Activated CD4-positive, alpha-beta T cell treated with anti-CD3 and anti-CD28 coated beads, Interleukin-2, amount 10 ng/mL, durations not matched to agents 7 days and 5 days (primary cell): ENCODE data around the gene MAP4K3. TPM values are rescaled to one million over a fixed set of nuclear protein-coding genes. Genes with fewer than 3 reads are reported as not detected.

Experiments used
- CTCF ChIA-PET: fragments of 350-600 bp; sonication (Branson Sonifier 250); formaldehyde crosslinking; loops from one replicate; lab custom pipeline; 2021; ENCODE audit warnings: antibody characterized with exemption; lab: Charles Lee
- POLR2A ChIA-PET: fragments of 350-600 bp; sonication (Branson Sonifier 250); formaldehyde crosslinking; loops from one replicate; lab custom pipeline; 2021; ENCODE audit warnings: antibody characterized with exemption; lab: Charles Lee
- DNase-seq: peaks from one replicate; pipeline ENCODE4 v3.0.0-alpha.2; 2020
- H3K27ac Mint-ChIP-seq: one replicate; pipeline ENCODE4 v1.8.0; 2021; ENCODE audit warnings: mild to moderate bottlenecking, moderate library complexity, mixed read lengths
- H3K27me3 Mint-ChIP-seq: one replicate; pipeline ENCODE4 v1.8.0; 2021; ENCODE audit warnings: mixed read lengths
- H3K36me3 Mint-ChIP-seq: one replicate; pipeline ENCODE4 v1.8.0; 2021; ENCODE audit warnings: low read depth, mixed read lengths
- H3K4me1 Mint-ChIP-seq: one replicate; pipeline ENCODE4 v1.8.0; 2021; ENCODE audit warnings: mixed read lengths
- H3K4me3 Mint-ChIP-seq: one replicate; pipeline ENCODE4 v1.8.0; 2021; ENCODE audit warnings: mild to moderate bottlenecking, moderate library complexity, mixed read lengths
- H3K9me3 Mint-ChIP-seq: one replicate; pipeline ENCODE4 v1.8.0; 2021; ENCODE audit warnings: mixed read lengths
- total RNA-seq, 2 experiments: library from RNA; stranded (reverse); gene quantifications; one replicate each; pipeline ENCODE4 v1.2.3, GENCODE V29; 2021

The MAP4K3 gene
- total RNA-seq, 2 experiments from 2014 or later, result 8.1 to 8.7 TPM

DNA sequence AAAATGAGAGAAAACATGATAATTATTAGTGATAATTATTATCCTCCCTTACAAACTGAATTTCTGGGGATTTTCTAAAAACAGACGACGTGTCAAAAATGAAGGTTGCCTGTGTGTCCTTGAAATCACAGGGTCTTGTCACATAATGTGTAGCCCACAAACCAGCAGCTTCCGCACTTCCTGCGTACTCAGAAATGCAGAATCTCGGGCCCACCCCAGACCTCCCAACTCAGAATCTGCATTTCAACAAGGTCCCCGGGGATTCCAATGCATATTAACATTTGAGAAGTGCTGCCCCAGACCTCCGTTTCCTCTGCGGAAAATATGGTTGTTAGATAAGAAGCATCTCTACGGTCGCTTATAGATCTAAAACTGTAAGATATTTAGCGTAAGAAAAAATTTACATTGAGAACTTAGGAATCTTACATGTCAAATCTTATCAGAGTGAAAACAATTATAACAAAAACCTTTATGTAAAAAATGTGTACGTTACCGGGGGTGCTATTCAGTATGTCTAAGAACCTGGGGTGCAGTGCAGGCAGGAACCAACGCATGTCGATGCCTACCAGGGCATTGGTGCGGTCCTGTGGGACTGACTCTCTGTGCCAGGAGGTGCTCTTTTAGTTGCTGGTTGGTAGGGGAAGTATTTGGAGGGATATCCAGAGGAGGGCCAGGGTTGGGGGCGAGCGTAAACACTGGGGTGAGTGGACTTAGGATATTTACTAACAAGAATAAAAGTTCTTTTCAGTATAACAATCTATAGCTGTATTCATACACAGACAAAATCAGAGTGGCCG, 208.5 kb downstream of the MAP4K3 start:
- CTCF ChIA-PET, result interaction anchor here (0.6 to 5.5 kb wide), 36 partner anchors 8 to 481 kb away, joined by 3 to 63 read pairs (median 4); partner anchors contain the start of gene SOS1
- peaks cover 53% of the 10 kb centered on the region for H3K4me1 Mint-ChIP-seq
- peaks cover 9% of the 10 kb centered on the region for H3K36me3 Mint-ChIP-seq
- H3K27ac Mint-ChIP-seq, result peak overlapping the region; percentile 89
- POLR2A ChIA-PET, result interaction anchor here (0.6 to 1.8 kb wide), 5 partner anchors 24 to 116 kb away, joined by 3 to 8 read pairs (median 4); partner anchors contain the start of gene SOS1
- H3K4me3 Mint-ChIP-seq, result peak overlapping the region; percentile 69
- peak; percentile 48 for DNase-seq
- H3K9me3 Mint-ChIP-seq, result no peaks in the 10 kb centered on the region
- no peaks in the 10 kb centered on the region for H3K27me3 Mint-ChIP-seq

DNA sequence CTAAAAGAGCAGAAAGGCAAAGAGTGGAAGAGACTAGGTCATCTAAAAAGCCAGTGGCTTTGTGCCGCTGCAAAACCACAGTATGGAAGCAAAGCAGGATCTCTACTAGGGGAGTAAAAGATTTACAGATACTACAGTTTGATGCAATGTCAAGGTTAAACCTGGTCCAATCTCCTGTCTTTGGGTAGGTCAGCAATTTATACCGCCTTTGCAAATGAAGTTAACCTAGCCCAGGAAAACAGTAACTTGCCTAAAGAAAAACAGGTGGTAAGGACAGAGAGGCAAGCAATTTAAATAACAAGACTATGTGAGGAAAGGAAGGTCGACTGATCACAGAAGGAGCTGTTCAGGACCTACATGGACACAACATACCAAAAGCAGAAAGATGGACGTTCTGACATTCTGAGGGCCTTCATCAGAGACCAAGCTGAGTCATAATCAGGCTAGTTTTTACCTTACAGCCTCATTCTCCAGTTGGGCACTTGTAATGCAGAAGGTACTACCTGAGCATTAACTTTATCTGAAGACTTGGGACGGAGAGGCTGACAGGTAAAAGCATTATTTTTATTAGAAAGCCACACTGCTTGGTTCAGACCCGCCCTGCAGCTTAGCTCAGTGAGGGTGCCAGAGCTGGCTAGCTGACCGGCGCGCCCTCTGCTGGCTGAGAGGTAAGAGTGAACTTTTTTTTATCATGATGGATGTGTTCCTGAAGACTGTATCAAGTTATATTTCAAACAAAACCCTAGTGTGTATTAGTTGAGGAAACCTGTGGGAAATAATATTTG, 209.3 kb downstream of the MAP4K3 start:
- Mint-ChIP-seq H3K27ac (peak overlapping the region; percentile 89), H3K27me3 (no peaks in the 10 kb centered on the region), H3K9me3 (no peaks in the 10 kb centered on the region), H3K4me3 (peak overlapping the region; percentile 69), H3K36me3 (peaks cover 11% of the 10 kb centered on the region), H3K4me1 (peaks cover 55% of the 10 kb centered on the region)
- ChIA-PET CTCF (interaction anchor here (0.6 to 5.5 kb wide), 35 partner anchors 9 to 505 kb away, joined by 3 to 63 read pairs (median 4); partner anchors contain the start of gene SOS1), POLR2A (interaction anchor here (0.6 to 1.2 kb wide), 2 partner anchors 107 to 115 kb away, joined by 3 to 6 read pairs; partner anchors contain the start of gene SOS1)
- peak; percentile 86 for DNase-seq

DNA sequence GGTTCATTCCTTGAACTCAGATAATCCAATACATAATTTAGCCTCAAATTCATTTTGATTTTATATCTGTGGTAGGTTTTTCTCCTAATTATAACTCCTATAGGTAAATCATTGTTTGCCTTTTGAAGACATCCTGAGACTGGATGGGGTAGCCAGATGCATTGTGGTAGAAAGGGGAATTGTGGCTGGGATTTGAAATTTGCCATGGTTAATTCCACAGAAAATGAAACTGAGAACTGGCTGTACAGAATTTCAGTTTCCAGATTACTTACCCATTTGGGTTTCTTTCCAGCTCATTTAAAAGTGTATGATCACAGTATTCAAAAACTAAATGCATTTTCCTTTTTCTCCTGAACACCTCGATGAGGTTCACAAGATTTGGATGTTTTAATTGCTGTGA, 211.5 kb downstream of the MAP4K3 start:
- Mint-ChIP-seq H3K9me3 (no peaks in the 10 kb centered on the region), H3K4me3 (no peak overlapping the region), H3K36me3 (peaks cover 19% of the 10 kb centered on the region), H3K27me3 (no peaks in the 10 kb centered on the region), H3K4me1 (peaks cover 65% of the 10 kb centered on the region), H3K27ac (peak overlapping the region; percentile 27)
- ChIA-PET CTCF (interaction anchor here (0.6 to 5.5 kb wide), 5 partner anchors 11 to 278 kb away, joined by 3 to 63 read pairs (median 4); no protein-coding TSS in a partner anchor), POLR2A (interaction anchor here (0.8 to 1.0 kb wide), 2 partner anchors 105 to 474 kb away, joined by 3 to 5 read pairs; no protein-coding TSS in a partner anchor)
- DNase-seq, result no peak

DNA sequence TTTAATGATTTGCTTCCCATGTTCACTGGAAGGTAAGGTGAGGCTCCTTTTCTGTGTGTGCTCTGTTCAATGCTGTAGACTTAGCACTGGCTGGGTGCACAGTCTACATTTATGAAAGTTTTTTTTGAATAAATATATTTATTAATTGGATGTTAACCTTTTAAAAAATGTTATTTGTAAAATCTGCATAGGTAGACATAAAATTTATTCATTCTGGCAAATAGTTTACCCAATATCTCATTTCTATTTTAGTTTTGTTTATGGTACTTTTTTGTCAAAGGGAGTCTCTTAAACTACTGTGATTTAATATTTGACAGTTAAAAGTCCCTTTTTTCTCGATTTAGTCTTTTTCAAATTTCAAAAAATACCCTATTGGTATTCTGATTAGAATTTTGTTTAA, 213.2 kb downstream of the MAP4K3 start:
- Mint-ChIP-seq H3K27ac (no peak overlapping the region), H3K36me3 (peaks cover 30% of the 10 kb centered on the region), H3K4me1 (peaks cover 68% of the 10 kb centered on the region), H3K9me3 (peaks cover 3% of the 10 kb centered on the region), H3K27me3 (no peaks in the 10 kb centered on the region), H3K4me3 (no peak overlapping the region)
- ChIA-PET POLR2A (no interaction called here), CTCF (interaction anchor here (0.6 kb wide), 1 partner anchor 134 kb away, joined by 3 read pairs; no protein-coding TSS in a partner anchor)
- no peak for DNase-seq

DNA sequence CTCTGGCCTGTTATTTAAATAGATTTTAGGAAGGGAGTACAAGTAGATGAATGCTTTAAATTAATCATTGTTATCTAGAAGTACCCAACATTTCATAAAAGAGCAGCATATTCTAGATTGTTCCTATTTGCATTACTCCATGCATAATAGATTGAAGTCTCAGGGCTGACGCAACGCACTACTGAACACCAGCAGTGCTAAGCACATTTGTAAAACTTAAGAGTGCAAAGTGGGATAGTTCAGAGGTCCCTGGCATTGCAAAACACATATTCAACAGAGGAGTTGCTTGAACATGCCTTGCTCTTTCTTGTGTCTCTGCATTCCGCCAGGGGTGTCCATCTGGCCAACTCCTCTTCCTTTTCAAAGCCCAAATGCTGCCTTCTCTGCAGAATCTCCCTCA, 215.6 kb downstream of the MAP4K3 start:
- Mint-ChIP-seq H3K27ac (peak overlapping the region; percentile 33), H3K36me3 (peaks cover 30% of the 10 kb centered on the region), H3K9me3 (peaks cover 4% of the 10 kb centered on the region), H3K4me1 (peaks cover 67% of the 10 kb centered on the region), H3K4me3 (no peak overlapping the region), H3K27me3 (no peaks in the 10 kb centered on the region)
- ChIA-PET CTCF (interaction anchor here (1.3 kb wide), 2 partner anchors 8 to 102 kb away, joined by 3 to 5 read pairs; no protein-coding TSS in a partner anchor), POLR2A (no interaction called here)
- no peak for DNase-seq

DNA sequence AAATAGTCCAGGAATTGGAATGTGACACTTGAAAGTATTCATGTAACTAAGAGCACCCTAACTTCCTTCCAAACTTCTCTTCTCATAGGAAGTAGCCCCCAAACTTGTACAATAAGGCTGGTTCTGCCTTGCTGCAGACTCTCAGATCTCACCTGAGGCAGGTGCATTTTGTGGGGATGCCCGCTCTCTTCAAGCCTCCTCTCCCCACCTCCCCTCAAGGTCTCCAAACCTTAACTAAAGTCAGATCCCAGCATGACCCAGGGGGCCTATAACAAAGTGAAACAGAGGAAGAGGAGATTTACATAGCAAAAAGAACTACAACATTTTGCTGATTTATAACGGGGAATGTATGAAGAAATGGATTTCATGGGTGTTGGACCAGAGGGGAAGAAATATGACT, 216.9 kb downstream of the MAP4K3 start:
- CTCF ChIA-PET, result interaction anchor here (2.2 kb wide), 1 partner anchor 95 kb away, joined by 7 read pairs; no protein-coding TSS in a partner anchor
- POLR2A ChIA-PET, result no interaction called here

DNA sequence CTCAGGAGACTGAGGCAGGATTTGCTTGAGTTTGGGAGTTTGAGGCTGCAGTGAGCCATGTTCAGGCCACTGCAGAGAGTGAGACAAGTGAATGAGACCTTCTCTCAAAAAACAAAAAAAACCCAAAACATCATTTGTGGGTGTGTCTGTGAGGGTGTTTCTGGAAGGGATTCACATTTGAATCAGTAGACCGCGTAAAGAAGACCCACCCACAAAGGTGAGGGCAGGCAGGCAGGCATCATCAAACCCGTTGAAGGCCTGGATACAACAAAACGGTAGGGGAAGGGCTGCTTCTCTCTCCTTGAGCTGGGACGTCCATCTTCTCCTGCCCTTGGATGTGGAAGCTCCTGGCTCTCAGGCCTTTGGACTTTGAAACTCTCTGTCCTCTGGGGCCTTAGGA, 218.7 kb downstream of the MAP4K3 start:
- CTCF ChIA-PET, result interaction anchor here (0.6 to 2.3 kb wide), 7 partner anchors 9 to 215 kb away, joined by 3 to 7 read pairs (median 5); no protein-coding TSS in a partner anchor
- Mint-ChIP-seq H3K9me3 (peaks cover 9% of the 10 kb centered on the region), H3K27me3 (no peaks in the 10 kb centered on the region), H3K27ac (peak overlapping the region; percentile 97), H3K4me3 (peak overlapping the region; percentile 38), H3K4me1 (peaks cover 75% of the 10 kb centered on the region), H3K36me3 (peaks cover 46% of the 10 kb centered on the region)
- POLR2A ChIA-PET, result no interaction called here
- DNase-seq, result no peak

More for the DNA sequence above, 216.9 kb downstream of the MAP4K3 start:
- Mint-ChIP-seq H3K4me3 (no peak overlapping the region), H3K4me1 (peaks cover 67% of the 10 kb centered on the region), H3K27ac (peak overlapping the region; percentile 87), H3K27me3 (no peaks in the 10 kb centered on the region), H3K36me3 (peaks cover 36% of the 10 kb centered on the region), H3K9me3 (peaks cover 4% of the 10 kb centered on the region)
- DNase-seq, result no peak

DNA sequence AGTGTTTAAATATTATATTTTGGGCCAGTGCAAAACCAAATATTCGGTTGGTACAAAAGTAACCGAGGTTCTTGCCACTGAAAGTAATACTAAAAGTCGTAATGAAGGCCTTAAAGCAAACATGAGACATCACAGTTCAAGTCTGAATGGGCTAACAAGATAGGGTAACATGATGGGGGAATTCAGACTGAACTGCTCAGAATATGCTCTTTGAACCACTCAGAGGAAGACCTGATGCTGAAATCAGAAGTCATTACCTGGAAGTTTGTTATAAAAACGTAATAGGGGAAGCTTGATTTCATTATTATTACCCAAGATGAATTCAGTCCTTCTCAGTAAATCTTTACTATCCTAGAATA, 219.9 kb downstream of the MAP4K3 start:
- H3K9me3 Mint-ChIP-seq, result peaks cover 12% of the 10 kb centered on the region
- no peaks in the 10 kb centered on the region for H3K27me3 Mint-ChIP-seq
- peaks cover 78% of the 10 kb centered on the region for H3K4me1 Mint-ChIP-seq
- no peak for DNase-seq
- H3K36me3 Mint-ChIP-seq, result peaks cover 49% of the 10 kb centered on the region
- H3K4me3 Mint-ChIP-seq, result peak overlapping the region; percentile 36
- ChIA-PET CTCF (interaction anchor here (1.9 to 2.4 kb wide), 2 partner anchors 11 to 12 kb away, joined by 7 to 16 read pairs; no protein-coding TSS in a partner anchor), POLR2A (interaction anchor here (1.3 kb wide), 1 partner anchor 97 kb away, joined by 3 read pairs; the partner anchor contains the start of gene SOS1)
- H3K27ac Mint-ChIP-seq, result peak overlapping the region; percentile 97

DNA sequence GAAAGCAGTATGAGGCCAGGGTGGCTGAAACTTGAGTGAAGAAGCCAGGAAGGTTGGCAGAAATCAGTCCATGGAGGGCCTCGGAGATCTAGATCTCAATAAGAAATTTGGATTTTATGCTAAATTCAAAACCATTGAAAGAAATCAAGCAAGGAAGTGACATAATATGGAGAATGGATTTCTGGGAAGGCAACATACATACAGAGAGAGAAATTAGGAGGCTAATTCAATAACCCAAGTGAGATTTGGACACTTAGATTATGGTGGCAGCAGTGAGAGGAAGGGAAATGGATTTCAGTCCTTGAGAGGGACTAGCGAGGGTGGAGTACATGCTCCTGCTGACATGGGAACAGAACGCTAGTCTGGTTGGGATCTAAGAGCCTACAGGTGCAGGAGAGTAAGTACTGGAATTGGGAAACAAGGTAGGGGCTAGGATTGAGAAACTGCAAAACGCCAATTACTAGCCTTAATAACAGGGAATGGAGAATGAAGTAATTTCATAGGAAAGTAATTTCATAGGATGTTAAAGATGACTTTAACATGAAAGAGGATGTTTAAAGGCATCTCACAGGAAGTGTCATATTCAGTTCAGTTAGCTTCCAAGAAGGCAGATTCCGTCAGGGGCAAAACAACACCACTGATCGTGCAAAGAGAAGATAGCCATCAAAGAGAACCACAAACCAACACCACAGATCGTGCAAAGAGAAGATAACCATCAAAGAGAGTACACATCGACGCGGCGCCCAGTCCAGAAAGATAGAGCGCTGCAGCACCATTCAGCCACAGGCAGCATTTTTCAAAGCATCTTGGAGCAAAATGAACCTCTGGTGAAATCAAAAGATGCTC, 220.5 kb downstream of the MAP4K3 start:
- Mint-ChIP-seq H3K27me3 (no peaks in the 10 kb centered on the region), H3K27ac (peak overlapping the region; percentile 97), H3K36me3 (peaks cover 47% of the 10 kb centered on the region), H3K9me3 (peaks cover 15% of the 10 kb centered on the region), H3K4me3 (peak overlapping the region; percentile 36), H3K4me1 (peaks cover 78% of the 10 kb centered on the region)
- ChIA-PET CTCF (interaction anchor here (2.4 kb wide), 1 partner anchor 12 kb away, joined by 16 read pairs; no protein-coding TSS in a partner anchor), POLR2A (interaction anchor here (1.3 kb wide), 1 partner anchor 96 kb away, joined by 3 read pairs; the partner anchor contains the start of gene SOS1)
- DNase-seq, result peak; percentile 95

DNA sequence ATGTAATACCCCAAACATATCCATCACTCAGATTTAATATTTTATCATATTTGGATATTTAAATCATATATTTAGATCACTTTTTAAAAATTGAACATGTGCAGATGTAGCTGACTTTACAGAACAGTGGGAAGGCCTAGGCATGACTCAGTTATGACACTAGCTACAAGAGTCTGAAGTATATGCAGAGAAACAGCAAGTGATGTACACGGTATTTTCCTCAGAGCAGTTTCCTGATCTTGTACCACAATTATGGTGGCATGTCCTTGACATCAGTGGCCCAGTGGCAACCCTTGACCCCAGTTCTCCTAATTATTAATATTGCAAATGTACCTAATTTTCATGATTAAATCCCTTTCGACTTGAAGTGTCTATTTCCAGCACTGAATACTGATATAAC, 221.5 kb downstream of the MAP4K3 start:
- peak overlapping the region; percentile 97 for H3K27ac Mint-ChIP-seq
- ChIA-PET POLR2A (no interaction called here), CTCF (interaction anchor here (0.8 to 2.4 kb wide), 7 partner anchors 10 to 95 kb away, joined by 3 to 16 read pairs (median 4); partner anchors contain the start of gene SOS1)
- no peak for DNase-seq
- peaks cover 82% of the 10 kb centered on the region for H3K4me1 Mint-ChIP-seq
- no peak overlapping the region for H3K4me3 Mint-ChIP-seq
- H3K36me3 Mint-ChIP-seq, result peaks cover 48% of the 10 kb centered on the region
- no peaks in the 10 kb centered on the region for H3K27me3 Mint-ChIP-seq
- peaks cover 17% of the 10 kb centered on the region for H3K9me3 Mint-ChIP-seq

DNA sequence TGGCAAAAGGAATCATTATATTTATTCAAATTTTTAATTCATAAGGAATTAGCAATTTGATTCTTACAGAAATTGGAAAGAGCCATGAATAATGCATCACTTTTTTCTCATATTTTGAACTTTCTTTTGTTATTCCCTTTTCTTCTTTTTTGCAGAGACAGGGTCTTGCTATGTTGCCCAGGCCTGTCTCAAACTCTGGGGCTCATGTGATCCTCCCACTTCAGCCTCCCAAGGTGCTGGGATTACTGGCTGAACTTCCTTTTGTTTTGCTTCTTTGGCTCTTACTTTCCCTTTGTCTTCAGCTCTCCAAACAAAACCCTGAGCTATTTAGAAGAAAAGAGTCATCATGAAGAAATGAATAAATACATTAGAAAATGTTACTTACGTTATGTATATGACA, 224.1 kb downstream of the MAP4K3 start:
- Mint-ChIP-seq H3K27ac (peak overlapping the region; percentile 64), H3K4me3 (no peak overlapping the region), H3K27me3 (no peaks in the 10 kb centered on the region), H3K9me3 (peaks cover 12% of the 10 kb centered on the region), H3K4me1 (peaks cover 66% of the 10 kb centered on the region), H3K36me3 (peaks cover 42% of the 10 kb centered on the region)
- DNase-seq, result no peak
- ChIA-PET POLR2A (no interaction called here), CTCF (interaction anchor here (1.4 kb wide), 1 partner anchor 16 kb away, joined by 5 read pairs; no protein-coding TSS in a partner anchor)
